ENCODE measurements around the gene ZFAND5.

ZFAND5 gene

DNA sequence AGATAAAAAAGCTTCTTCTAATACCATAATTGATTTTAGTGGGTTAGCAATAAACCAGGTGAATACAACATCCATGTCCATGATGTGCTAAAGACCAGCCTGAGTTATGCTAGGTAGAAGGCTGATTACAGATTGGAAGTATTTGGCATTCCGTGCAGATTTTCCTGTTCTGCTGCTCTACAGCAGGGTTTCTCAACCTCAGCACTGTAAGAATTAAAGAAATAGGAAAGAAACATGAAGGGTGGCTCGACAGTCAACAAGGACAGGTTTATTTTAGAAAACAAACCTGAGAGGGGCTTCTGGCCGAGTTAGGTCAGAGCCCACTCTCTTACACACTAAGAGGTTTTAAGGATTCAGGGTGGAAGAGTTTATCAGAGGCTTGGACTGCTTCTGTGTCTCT is 42.3 kb downstream of the ZFAND5 start:
- no peak for DNase-seq (ENCODE audit: low read depth)

DNA sequence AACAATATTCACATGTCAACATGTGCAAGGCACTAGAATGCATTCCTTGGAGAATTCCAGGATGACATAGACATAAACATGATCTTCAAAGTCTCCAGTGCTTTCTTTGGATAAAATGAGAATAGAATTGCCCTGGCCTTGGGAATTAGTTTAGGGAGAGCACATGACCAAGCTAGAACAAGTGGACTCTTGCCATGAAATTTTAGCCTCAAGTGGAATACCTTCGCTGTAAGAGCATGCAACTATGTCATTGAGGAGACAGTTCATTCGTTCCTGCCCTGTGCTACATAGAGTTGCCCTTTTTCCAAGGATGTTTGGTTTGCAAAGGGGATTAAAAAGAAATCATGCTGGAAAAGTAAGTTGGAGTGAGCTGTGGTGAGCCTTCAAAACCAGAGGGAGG is 42.7 kb downstream of the ZFAND5 start:
- no peak for DNase-seq (ENCODE audit: low read depth)

DNA sequence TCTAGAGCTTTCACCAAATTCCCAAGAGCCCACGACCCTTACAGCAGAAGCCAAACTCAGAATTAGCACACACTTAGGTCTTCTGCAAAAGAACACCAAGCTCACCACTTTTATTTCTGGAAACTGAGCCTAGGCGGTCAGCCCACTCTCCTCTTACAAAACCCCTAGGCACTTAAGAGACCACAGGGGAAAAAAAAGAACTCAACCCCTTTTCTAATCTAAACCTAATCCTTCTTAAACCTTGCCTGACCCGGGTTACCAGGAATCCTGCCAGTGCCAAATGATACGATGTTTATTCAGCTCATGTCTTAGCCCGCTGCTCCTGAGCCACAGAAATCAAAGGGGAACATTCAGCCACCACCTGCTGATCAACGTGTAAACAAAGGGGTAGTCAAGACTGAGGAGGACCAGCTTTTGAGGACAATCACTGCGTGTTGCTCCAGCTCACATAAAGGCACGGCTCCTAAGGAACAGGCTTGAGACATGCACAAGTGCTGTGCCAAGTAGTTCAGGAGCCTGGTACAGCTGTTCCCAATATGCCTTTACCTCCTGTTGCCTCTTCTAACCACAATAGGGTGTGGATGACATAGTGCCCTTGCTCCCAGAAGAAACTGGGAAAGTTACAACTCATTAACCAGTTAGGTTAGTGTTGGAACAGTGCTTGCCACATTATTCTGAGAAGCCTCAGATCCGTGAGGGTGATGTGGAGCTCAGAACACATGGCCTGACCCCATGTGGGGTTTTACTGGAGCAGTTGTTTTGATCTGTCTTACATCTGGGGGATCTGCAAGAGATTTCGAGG is 49.3 kb downstream of the ZFAND5 start:
- DNase-seq (ENCODE audit: low read depth), result no peak

DNA sequence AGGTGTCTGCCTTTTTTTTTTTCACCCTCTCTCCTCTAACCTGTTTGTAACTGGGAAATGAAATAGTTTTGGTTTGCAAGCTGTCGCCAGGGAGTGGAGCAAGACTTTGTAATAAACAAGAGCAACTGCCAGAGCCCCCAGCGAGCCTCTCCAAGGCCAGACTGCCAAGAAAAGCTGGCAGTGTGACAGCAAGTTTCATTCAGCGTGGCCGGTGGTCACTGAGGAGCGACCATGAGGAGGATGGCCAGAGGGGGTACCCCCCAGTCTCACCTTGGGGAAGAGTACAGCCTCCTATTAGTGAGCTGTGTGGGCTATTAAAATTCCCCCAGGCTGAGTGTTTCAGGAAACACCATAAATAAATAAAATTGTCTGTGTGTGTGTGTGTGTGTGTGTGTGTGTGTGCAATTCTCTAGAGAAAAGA is 49.9 kb downstream of the ZFAND5 start:
- DNase-seq (ENCODE audit: low read depth), result no peak

DNA sequence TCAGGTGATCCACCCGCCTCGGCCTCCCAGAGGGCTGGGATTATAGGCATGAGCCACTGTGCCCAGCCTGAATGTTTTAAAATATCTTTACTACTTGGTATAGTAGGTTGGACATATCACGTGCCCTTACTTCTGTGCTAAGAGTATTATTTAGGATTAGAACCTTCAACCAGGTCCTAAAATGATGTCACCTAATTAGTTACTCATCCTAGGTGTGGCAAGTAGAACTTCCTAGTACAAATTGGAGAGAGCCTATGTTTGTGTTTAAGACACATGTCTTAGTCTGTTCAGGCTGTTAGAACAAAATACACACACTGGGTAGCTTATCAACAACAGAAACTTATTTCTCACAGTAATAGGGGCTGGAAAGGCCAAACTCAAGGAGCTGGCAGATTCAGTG is 51.5 kb downstream of the ZFAND5 start:
- no peak for DNase-seq (ENCODE audit: low read depth)

DNA sequence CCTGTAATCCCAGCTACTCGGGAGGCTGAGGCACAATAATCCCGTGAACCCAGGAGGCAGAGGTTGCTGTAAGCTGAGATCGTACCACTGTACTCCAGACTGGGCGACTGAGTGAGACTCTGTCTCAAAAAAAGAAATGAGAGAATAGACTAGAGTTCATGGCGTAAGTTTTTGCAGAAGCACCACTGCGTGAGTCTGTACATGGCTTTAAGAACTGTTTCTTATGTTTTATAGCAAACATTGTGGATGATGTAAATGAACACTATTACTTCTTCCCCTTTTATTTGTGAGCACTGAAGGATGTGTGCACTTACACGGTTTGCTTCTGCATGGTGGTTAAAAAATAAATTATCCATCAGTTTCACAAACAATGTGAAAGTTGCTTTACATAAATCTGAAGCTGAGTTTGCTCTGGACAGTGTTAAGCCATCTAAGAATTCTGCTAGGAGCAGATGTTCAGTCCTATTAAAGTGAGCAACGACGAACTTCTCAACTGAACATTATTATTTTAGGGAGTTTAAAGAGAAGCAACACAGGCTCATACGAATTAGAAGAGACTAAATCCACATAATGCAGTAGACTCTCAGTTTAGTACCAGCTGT is 52.5 kb downstream of the ZFAND5 start:
- DNase-seq (ENCODE audit: low read depth), result no peak

DNA sequence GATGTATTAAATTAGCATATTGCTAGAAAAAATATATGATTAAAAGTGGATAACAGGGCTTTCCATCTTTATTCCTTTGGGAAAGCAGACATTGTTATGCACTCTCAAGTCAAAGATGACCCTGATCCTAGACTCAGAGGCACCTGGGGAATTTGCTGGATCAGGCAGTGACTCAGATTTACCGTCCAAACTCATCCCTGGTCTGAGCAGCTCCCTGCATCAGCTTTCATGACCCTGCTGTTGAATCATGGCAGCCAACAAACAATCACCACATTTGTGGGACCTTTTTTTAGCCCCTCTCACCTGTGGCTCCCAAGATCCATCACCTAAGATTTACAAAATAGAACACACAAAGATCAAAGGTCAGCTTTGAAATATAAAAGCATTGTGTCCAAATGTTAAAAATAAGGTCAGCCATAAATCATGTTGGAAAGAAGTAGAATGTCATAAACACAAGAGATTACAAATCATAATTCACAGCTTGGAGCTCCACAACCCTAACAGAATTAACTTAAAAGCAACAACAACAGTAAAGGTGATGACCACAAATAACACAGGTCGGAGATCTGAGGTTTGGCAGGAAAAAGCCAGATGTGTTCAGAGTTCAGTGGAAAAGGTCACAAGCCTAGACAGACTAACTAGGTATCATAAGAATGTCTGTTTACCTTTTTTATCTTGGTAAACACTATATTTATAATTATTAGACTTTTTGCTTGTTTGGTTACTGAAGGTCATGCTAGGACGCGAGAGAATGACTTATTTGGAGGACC is 55.5 kb downstream of the ZFAND5 start:
- no peak for DNase-seq (ENCODE audit: low read depth)

DNA sequence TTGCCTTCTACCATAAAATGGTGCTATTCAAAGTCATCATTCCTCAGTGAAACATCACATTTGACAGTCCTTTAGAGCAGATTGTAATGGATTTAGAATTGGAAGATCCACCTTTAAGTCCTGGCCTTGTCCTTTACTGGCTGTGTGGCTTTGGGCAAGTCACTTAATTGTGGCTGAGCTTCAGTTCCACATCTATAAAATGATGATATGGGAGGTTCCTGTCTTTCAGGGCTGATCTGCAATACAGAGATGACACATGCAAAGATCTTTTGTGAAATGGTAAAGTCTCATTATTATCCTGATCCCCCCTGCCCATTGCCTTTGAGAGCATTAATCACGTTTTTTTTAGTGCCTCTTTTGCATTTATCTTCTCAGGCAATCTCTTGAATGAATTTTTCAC is 58.2 kb downstream of the ZFAND5 start:
- no peak for DNase-seq (ENCODE audit: low read depth)

DNA sequence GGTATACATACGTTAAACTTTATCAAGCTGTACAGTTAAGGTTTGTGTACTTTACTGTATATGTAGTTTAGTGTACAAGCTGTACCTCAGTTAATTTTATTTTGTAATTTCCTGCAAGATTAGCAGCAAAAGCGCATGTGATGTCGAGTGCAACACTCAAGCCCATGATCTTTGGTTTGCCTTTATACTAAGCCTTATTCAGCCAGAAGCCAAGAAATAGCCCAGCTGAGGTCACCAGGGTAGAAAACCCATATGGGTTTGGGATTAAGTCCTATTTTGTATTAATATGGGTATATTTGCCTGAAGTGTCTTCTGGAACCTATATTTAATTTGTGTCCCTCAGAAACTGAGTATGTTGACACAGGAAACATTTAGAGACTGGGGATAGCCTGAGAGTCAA is 59.3 kb downstream of the ZFAND5 start:
- no peak for DNase-seq (ENCODE audit: low read depth)

DNA sequence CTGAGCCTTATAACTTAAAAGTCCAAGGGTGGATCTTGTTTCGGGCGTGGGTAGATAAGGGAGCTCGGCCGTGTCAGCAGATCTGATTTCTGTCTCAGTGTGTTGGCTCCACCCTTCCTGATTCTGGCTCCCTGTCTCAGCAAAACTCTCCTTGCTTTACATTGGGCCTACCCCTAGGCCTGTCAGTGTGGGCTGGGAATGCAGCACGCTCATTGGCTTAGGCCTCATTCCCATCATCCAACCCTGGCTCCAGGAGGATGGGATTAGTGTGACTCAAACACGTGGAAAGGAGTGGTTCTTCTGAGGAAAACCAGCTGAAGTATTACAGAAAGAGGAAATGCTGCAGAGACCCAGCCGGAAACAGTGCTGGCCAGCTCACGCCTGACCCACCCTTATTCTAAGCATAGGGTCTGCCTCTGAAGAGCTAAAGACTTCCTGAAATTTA is 59.9 kb downstream of the ZFAND5 start:
- DNase-seq (ENCODE audit: low read depth), result no peak

DNA sequence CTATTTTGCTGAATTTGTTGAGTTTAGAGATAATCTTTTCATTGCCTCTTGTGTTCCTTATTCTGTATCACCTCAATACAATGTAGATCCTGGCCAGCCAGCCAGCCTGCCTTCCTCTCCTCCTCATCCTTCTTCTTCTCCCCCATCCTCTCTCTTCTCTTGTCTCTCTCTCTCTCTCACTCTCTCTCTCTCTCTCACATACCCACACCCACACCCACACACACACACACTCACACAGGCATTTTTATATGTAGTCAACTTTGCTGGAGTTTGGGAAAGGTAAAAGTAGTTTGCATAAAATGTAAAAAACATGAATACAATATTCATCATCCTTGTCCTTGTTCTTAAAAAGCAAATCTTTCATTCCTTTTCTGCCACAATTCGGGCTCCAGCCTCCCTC is 60.5 kb downstream of the ZFAND5 start:
- DNase-seq (ENCODE audit: low read depth), result no peak
